Endothelial cell of umbilical vein (primary cell): ENCODE measurements around the gene LMNA. TPM values are rescaled to one million over a fixed set of nuclear protein-coding genes. Genes with fewer than 3 reads are reported as not detected.

Experiments
- BruUV-seq: library from RNA; stranded (reverse); fragments of 400-500 nt; replicated peaks from 2 replicates; lab custom pipeline; 2021; lab: Mats Ljungman, UMichigan
- CTCF ChIA-PET: fragments of 300-600, 350-600 bp; sonication (Branson Sonifier 250); formaldehyde crosslinking; loops from one replicate; lab custom pipeline; 2021; ENCODE audit warnings: antibody characterized with exemption, inconsistent platforms; lab: Charles Lee
- POLR2A ChIA-PET: fragments of 300-600, 350-600 bp; sonication (Branson Sonifier 250); formaldehyde crosslinking; loops from one replicate; lab custom pipeline; 2021; ENCODE audit warnings: antibody characterized with exemption, inconsistent platforms; lab: Charles Lee
- DNase-seq: peaks from one replicate; pipeline ENCODE4 v3.0.0-alpha.2; 2011; ENCODE audit warnings: low read depth, low spot score
- FAIRE-seq: peaks from 2 replicates; lab custom pipeline; 2011; peaks lifted over from hg19 to GRCh38; lab: Jason Lieb, UNC
- H2AFZ ChIP-seq: 2 replicates; pipeline ENCODE4 v1.6.0; 2012; ENCODE audit warnings: low read depth, low read length, control low read depth, inconsistent platforms
- H3K27ac ChIP-seq: 2 replicates; pipeline ENCODE4 v1.5.1; 2011; ENCODE audit warnings: low read depth, mild to moderate bottlenecking, control low read depth, low read length, moderate library complexity; ENCODE audit not compliant: insufficient read depth
- H3K27me3 ChIP-seq, 2 experiments: 2 replicates each; pipeline versions ENCODE4 v1.6.0 to v1.6.1; 2011; ENCODE audit warnings: low read length in 2 of 2, mixed read lengths in 1 of 2; ENCODE audit not compliant: control insufficient read depth in 2 of 2, insufficient read depth in 2 of 2
- H3K36me3 ChIP-seq, 2 experiments: 2 replicates in 1 of 2; 3 replicates in 1 of 2; pipeline ENCODE4 v1.5.1; 2011; ENCODE audit warnings: low read length in 2 of 2, mild to moderate bottlenecking in 1 of 2, moderate library complexity in 1 of 2; ENCODE audit not compliant: control insufficient read depth in 2 of 2, insufficient read depth in 2 of 2; ENCODE audit errors: extremely low read depth in 1 of 2
- H3K4me1 ChIP-seq: 3 replicates; pipeline ENCODE4 v1.5.1; 2011; ENCODE audit warnings: mild to moderate bottlenecking, low read length; ENCODE audit not compliant: control insufficient read depth, insufficient read depth; ENCODE audit errors: extremely low read depth
- H3K4me2 ChIP-seq: 2 replicates; pipeline ENCODE4 v1.6.1; 2011; ENCODE audit warnings: low read length, control low read depth, mixed read lengths; ENCODE audit not compliant: insufficient read depth
- H3K4me3 ChIP-seq, 3 experiments: fragments of 200-600 bp in 1 of 3; sonication (generic), shearing (Covaris generic) in 1 of 3; replicated peaks in 1 of 3; 2 replicates each; pipeline ENCODE4 v1.5.1; 2011 to 2016; ENCODE audit warnings: control low read depth in 3 of 3, low read length in 3 of 3, mild to moderate bottlenecking in 2 of 3, inconsistent platforms in 1 of 3, low read depth in 1 of 3, moderate library complexity in 1 of 3; ENCODE audit not compliant: insufficient read depth in 1 of 3
- H3K79me2 ChIP-seq: 2 replicates; pipeline ENCODE4 v1.6.0; 2012; ENCODE audit warnings: low read length, inconsistent platforms; ENCODE audit not compliant: control insufficient read depth, insufficient read depth
- H3K9ac ChIP-seq: replicated peaks from 2 replicates; pipeline ENCODE3; 2011; ENCODE audit warnings: low read length, control low read depth; ENCODE audit not compliant: insufficient read depth; ENCODE audit errors: extremely low read depth
- H3K9me1 ChIP-seq: replicated peaks from 3 replicates; pipeline ENCODE4 v1.6.0; 2011; ENCODE audit warnings: mild to moderate bottlenecking, low read length; ENCODE audit not compliant: control insufficient read depth, insufficient read depth; ENCODE audit errors: extremely low read depth
- H3K9me3 ChIP-seq: replicated peaks from 2 replicates; pipeline ENCODE4 v1.5.1; 2012; ENCODE audit warnings: low read length, inconsistent platforms; ENCODE audit not compliant: control insufficient read depth, insufficient read depth
- H4K20me1 ChIP-seq: replicated peaks from 2 replicates; pipeline ENCODE3; 2011; ENCODE audit warnings: mild to moderate bottlenecking, low read length; ENCODE audit not compliant: control insufficient read depth, insufficient read depth; ENCODE audit errors: extremely low read depth
- EZH2 ChIP-seq: IDR thresholded peaks from 2 replicates; pipeline ENCODE4 v1.6.1; 2012; ENCODE audit warnings: borderline replicate concordance, low read depth, mild to moderate bottlenecking, moderate library complexity, low read length, inconsistent platforms; ENCODE audit not compliant: severe bottlenecking
- FOS ChIP-seq: IDR thresholded peaks from 2 replicates; pipeline ENCODE4 v1.6.1; 2011; ENCODE audit warnings: mild to moderate bottlenecking, low read length, moderate library complexity, borderline replicate concordance; ENCODE audit not compliant: insufficient read depth
- GATA2 ChIP-seq: IDR thresholded peaks from 2 replicates; pipeline ENCODE4 v1.7.0; 2011; ENCODE audit warnings: low read depth, mild to moderate bottlenecking, moderate library complexity, mixed read lengths, low read length; ENCODE audit not compliant: insufficient read length, insufficient read depth
- JUN ChIP-seq: IDR thresholded peaks from 2 replicates; pipeline ENCODE4 v1.6.1; 2011; ENCODE audit warnings: borderline replicate concordance, low read depth; ENCODE audit not compliant: insufficient read length, insufficient read depth
- MYC ChIP-seq: IDR thresholded peaks from one replicate; pipeline ENCODE4 v1.6.1; 2011; ENCODE audit warnings: mild to moderate bottlenecking, low read depth, low read length
- POLR2A ChIP-seq: IDR thresholded peaks from 2 replicates; pipeline ENCODE4 v1.6.1; 2012; ENCODE audit warnings: low read depth, mild to moderate bottlenecking, control low read depth, low read length
- POLR2AphosphoS5 ChIP-seq: IDR thresholded peaks from 2 replicates; pipeline ENCODE4 v1.6.1; 2012; ENCODE audit warnings: low read depth, mild to moderate bottlenecking, control low read depth, low read length, moderate library complexity; ENCODE audit not compliant: insufficient read depth
- dilution Hi-C: fragments of 300-500 bp; cut with MboI; formaldehyde crosslinking; loops from one replicate; pipeline ENCODE4 v1.15.0; 2019; ENCODE audit warnings: low sequenced_read_pairs; ENCODE audit not compliant: extremely low pct_ligation_motif_present
- intact Hi-C: fragments of 100-400 bp; cut with micrococcal nuclease; formaldehyde crosslinking; loops from one replicate; pipeline ENCODE4 v1.10.0; 2022
- polyA plus RNA-seq, 4 experiments: library from polyadenylated mRNA; depleted of rRNA in 3 of 4; stranded (reverse) in 3 of 4; unstranded in 1 of 4; fragments of >200 nt; gene quantifications; 2 replicates each; pipeline versions ENCODE4 v1.2.1 to v1.2.3, GENCODE V29; 2011 to 2012; ENCODE audit warnings: missing spikeins in 1 of 4
- total RNA-seq: library from RNA; stranded (reverse); gene quantifications from 2 replicates; pipeline ENCODE4 v1.2.3, GENCODE V29; 2021
- TF ChIP-seq, protein P1 (sequence below): IDR thresholded peaks from 2 replicates; pipeline ENCODE4 v1.6.1; 2011; ENCODE audit not compliant: insufficient read depth, insufficient read length

Gene LMNA
- total and polyA plus RNA-seq, 2 donors (not counting 3 experiments of a cell fraction or from before 2014, with no cell fraction given) = 371 to 742 TPM

- Histone ChIP-seq H3K9me3 (no peaks in the 10 kb centered on the region), H3K27ac (no peak overlapping the region), H3K36me3 (no peaks in the 10 kb centered on the region), H3K4me1 (peaks cover 20% of the 10 kb centered on the region), H3K4me3 (no peak overlapping the region), H3K9ac (no peak overlapping the region), H4K20me1 (no peaks in the 10 kb centered on the region), H3K79me2 (no peaks in the 10 kb centered on the region), H3K27me3 (no peaks in the 10 kb centered on the region), H3K4me2 (no peak overlapping the region), H2AFZ (no peak overlapping the region), H3K9me1 (no peaks in the 10 kb centered on the region)
- dilution Hi-C loops = no loop called here
- intact Hi-C loops = no loop called here
- no peak for FAIRE-seq
- POLR2A ChIA-PET = no interaction called here
- no peak for DNase-seq
- BruUV-seq = no TSS peak
- TF ChIP-seq POLR2AphosphoS5 (no peak), EZH2 (no peak), MYC (no peak), FOS (no peak), POLR2A (no peak), GATA2 (no peak), JUN (no peak)
- TF ChIP-seq, protein P1, sequence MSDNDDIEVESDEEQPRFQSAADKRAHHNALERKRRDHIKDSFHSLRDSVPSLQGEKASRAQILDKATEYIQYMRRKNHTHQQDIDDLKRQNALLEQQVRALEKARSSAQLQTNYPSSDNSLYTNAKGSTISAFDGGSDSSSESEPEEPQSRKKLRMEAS = no peak
- CTCF ChIA-PET = interaction anchor here (0.7 to 1.0 kb wide), 2 partner anchors 10 to 67 kb away, joined by 3 read pairs; no protein-coding TSS in a partner anchor
Observed at GRCh38 chr1:156157966-156158365, 43.5 kb downstream of the LMNA start.
